GM06990 (cell line): ENCODE results near the gene ROBO1.

Source experiments
- DNase-seq: peaks from one replicate; pipeline ENCODE4 v3.0.0-alpha.2; 2011; ENCODE audit not compliant: insufficient read length; ENCODE audit errors: extremely low read depth
- H3K27me3 ChIP-seq: replicated peaks from 2 replicates; pipeline ENCODE4 v1.6.0; 2011; ENCODE audit warnings: low read length; ENCODE audit not compliant: control insufficient read depth, insufficient read depth
- H3K36me3 ChIP-seq: 2 replicates; pipeline ENCODE4 v1.5.1; 2011; ENCODE audit warnings: low read length; ENCODE audit not compliant: control insufficient read depth, insufficient read depth
- H3K4me3 ChIP-seq: replicated peaks from 2 replicates; pipeline ENCODE4 v1.5.1; 2011; ENCODE audit warnings: low read depth, mild to moderate bottlenecking, control low read depth, low read length
- CTCF ChIP-seq: IDR thresholded peaks from 2 replicates; pipeline ENCODE4 v1.5.1; 2011; ENCODE audit warnings: low read length, control low read depth, mild to moderate bottlenecking, inconsistent platforms; ENCODE audit not compliant: insufficient read depth, poor library complexity, severe bottlenecking

The ROBO1 gene

GRCh38 chr3:79172241-79172640 is 595.6 kb downstream of the ROBO1 start:
- TF ChIP-seq CTCF, result no peak
- H3K4me3 ChIP-seq, result no peak overlapping the region
- DNase-seq, result no peak

GRCh38 chr3:79170021-79170420 is 597.8 kb downstream of the ROBO1 start:
- H3K27me3 ChIP-seq, result no peaks in the 10 kb centered on the region
- H3K4me3 ChIP-seq, result no peak overlapping the region
- no peaks in the 10 kb centered on the region for H3K36me3 ChIP-seq
- no peak for DNase-seq
- TF ChIP-seq CTCF, result no peak

More at GRCh38 chr3:79172241-79172640, 595.6 kb downstream of the ROBO1 start:
- Histone ChIP-seq H3K36me3 (no peaks in the 10 kb centered on the region), H3K27me3 (no peaks in the 10 kb centered on the region)

GRCh38 chr3:79167651-79168416 is 600.0 kb downstream of the ROBO1 start:
- no peak for DNase-seq
- no peak overlapping the region for H3K4me3 ChIP-seq
- H3K36me3 ChIP-seq, result no peaks in the 10 kb centered on the region
- TF ChIP-seq CTCF, result no peak
- H3K27me3 ChIP-seq, result no peaks in the 10 kb centered on the region

GRCh38 chr3:79162653-79163052 is 605.1 kb downstream of the ROBO1 start:
- no peak for TF ChIP-seq CTCF
- no peak overlapping the region for H3K4me3 ChIP-seq
- DNase-seq, result no peak
- no peaks in the 10 kb centered on the region for H3K36me3 ChIP-seq
- no peaks in the 10 kb centered on the region for H3K27me3 ChIP-seq

GRCh38 chr3:79161941-79162340 is 605.9 kb downstream of the ROBO1 start:
- Histone ChIP-seq H3K4me3 (no peak overlapping the region), H3K36me3 (no peaks in the 10 kb centered on the region), H3K27me3 (no peaks in the 10 kb centered on the region)
- DNase-seq, result no peak
- no peak for TF ChIP-seq CTCF
